ENCODE measurements around the gene MAP3K5. TPM values are rescaled to one million over a fixed set of nuclear protein-coding genes. Genes with fewer than 3 reads are reported as not detected.

The MAP3K5 gene
- total RNA-seq, 4 donors from 2014 or later: 20.8 to 31.7 (median 23.4) TPM

DNA sequence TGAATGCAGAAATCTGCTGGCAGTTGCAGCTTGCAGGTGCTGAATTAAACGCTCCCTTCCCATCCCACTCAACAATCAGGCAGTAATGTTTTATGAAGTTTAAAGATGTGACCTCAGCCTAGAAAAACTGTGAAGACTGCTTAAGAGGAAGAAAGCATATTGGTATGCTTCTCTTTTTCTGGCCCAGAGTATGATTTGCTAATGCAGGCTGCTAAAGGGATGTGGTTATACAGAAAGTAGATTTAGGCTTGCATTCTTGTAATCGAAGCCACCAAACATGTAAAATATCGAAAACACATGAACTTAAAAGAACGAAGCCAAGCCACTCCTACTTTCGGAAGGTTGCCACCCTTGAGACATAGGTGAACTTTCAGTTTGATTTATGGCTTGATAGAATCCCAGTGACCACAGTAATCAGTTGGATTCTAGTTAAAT is 40.7 kb downstream of the MAP3K5 start:
- Histone ChIP-seq H3K27ac (peak overlapping the region in 3 of 4 donors; percentile 7 to 16 (median 14)), H3K9me3 (no peaks in the 10 kb centered on the region), H3K4me1 (peaks cover 0 to 34% (median 11%) of the 10 kb centered on the region in 3 donors), H3K36me3 (no peaks in the 10 kb centered on the region), H3K4me3 (no peak overlapping the region), H3K27me3 (no peaks in the 10 kb centered on the region)
- TF ChIP-seq POLR2AphosphoS5 (IDR thresholded peaks at IDR 0.05): no peak
- TF ChIP-seq POLR2A (IDR thresholded peaks at IDR 0.05): no peak
- TF ChIP-seq, protein P1, sequence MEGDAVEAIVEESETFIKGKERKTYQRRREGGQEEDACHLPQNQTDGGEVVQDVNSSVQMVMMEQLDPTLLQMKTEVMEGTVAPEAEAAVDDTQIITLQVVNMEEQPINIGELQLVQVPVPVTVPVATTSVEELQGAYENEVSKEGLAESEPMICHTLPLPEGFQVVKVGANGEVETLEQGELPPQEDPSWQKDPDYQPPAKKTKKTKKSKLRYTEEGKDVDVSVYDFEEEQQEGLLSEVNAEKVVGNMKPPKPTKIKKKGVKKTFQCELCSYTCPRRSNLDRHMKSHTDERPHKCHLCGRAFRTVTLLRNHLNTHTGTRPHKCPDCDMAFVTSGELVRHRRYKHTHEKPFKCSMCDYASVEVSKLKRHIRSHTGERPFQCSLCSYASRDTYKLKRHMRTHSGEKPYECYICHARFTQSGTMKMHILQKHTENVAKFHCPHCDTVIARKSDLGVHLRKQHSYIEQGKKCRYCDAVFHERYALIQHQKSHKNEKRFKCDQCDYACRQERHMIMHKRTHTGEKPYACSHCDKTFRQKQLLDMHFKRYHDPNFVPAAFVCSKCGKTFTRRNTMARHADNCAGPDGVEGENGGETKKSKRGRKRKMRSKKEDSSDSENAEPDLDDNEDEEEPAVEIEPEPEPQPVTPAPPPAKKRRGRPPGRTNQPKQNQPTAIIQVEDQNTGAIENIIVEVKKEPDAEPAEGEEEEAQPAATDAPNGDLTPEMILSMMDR (IDR thresholded peaks at IDR 0.05): no peak
- TF ChIP-seq EP300 (IDR thresholded peaks at IDR 0.05): no peak
- 51 to 91% methylated on average over 5 of the region's 5 CpGs for WGBS, 2 donors (ENCODE audit: low coverage in 1 of 2)
- ATAC-seq: no peak

DNA sequence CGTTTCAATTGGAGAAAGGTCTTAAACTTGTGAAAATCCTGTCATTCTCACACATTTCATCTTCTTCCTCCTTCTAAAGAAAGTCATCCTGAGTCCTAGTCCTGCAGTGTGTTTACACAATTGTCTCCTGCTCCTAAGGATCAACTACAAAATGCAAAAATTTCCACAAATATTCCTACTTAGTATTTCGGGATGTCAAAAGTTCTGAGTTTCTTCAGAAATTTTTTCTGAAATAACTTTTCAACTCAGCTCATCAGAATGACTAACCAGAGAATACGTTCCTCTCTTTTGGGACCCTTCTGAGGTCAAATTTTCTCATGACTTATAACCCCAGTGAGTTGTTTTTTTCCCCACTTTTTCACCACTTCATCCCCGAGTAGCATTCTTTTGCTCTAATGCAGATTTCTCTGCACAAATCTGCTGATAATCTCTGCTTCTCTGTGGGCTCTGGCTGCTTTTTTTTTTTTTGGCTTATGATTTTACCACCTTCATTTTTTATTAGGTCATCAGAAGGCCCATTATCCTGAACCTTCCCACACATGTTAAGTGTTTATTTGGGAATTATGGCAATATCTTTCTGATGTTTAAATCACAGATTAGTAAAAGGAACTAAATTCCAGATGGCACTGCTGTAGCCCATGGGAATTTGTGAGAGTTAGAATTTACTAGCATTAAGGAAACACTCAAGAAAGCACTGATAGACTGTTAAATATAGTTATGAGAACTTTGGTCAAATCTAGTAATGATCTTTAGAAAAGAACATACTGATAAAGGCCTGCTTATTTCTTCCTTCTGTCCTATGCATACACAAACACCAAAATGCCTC is 41.4 kb downstream of the MAP3K5 start:
- no peak for ATAC-seq
- Histone ChIP-seq H3K4me1 (peaks cover 0 to 38% (median 11%) of the 10 kb centered on the region in 3 donors), H3K27me3 (no peaks in the 10 kb centered on the region), H3K4me3 (no peak overlapping the region), H3K9me3 (no peaks in the 10 kb centered on the region), H3K36me3 (no peaks in the 10 kb centered on the region), H3K27ac (peak overlapping the region in 3 of 4 donors; percentile 14 to 37 (median 16))
- WGBS, 2 donors (ENCODE audit: low coverage in 1 of 2): 54 to 57% methylated on average over 4 of the region's 4 CpGs
- TF ChIP-seq EP300 (IDR thresholded peaks at IDR 0.05): no peak
- TF ChIP-seq POLR2AphosphoS5 (IDR thresholded peaks at IDR 0.05): no peak
- no peak for TF ChIP-seq POLR2A (IDR thresholded peaks at IDR 0.05)
- TF ChIP-seq, protein P1 (IDR thresholded peaks at IDR 0.05): no peak

GRCh38 chr6:136749359-136749997 is 42.8 kb downstream of the MAP3K5 start:
- no peak overlapping the region for H3K4me3 ChIP-seq
- H3K36me3 ChIP-seq: no peaks in the 10 kb centered on the region
- no peaks in the 10 kb centered on the region for H3K9me3 ChIP-seq
- TF ChIP-seq, protein P1 (IDR thresholded peaks at IDR 0.05): no peak
- TF ChIP-seq EP300 (IDR thresholded peaks at IDR 0.05) (no peak), POLR2A (IDR thresholded peaks at IDR 0.05) (no peak), POLR2AphosphoS5 (IDR thresholded peaks at IDR 0.05) (no peak)
- H3K27me3 ChIP-seq: no peaks in the 10 kb centered on the region
- 88 to 94% methylated on average over 8 to 11 of the region's 13 CpGs for WGBS, 2 donors (ENCODE audit: low coverage in 1 of 2)
- peaks cover 0 to 52% (median 11%) of the 10 kb centered on the region in 3 donors for H3K4me1 ChIP-seq
- ATAC-seq: no peak
- H3K27ac ChIP-seq: no peak overlapping the region

GRCh38 chr6:136747507-136747906 is 44.8 kb downstream of the MAP3K5 start:
- Histone ChIP-seq H3K4me1 (peaks cover 0 to 47% (median 5%) of the 10 kb centered on the region in 3 donors), H3K27me3 (no peaks in the 10 kb centered on the region), H3K4me3 (no peak overlapping the region), H3K9me3 (no peaks in the 10 kb centered on the region), H3K27ac (no peak overlapping the region), H3K36me3 (no peaks in the 10 kb centered on the region)
- TF ChIP-seq POLR2A (IDR thresholded peaks at IDR 0.05) (no peak), EP300 (IDR thresholded peaks at IDR 0.05) (no peak), POLR2AphosphoS5 (IDR thresholded peaks at IDR 0.05) (no peak)
- TF ChIP-seq, protein P1 (IDR thresholded peaks at IDR 0.05): no peak
- WGBS, 2 donors (ENCODE audit: low coverage in 1 of 2): 86 to 100% methylated on average over 1 of the region's 1 CpG
- ATAC-seq: no peak

Measured in gastroesophageal sphincter (tissue), 4 donors.